Stimulated activated CD4-positive, alpha-beta T cell treated with anti-CD3 and anti-CD28 coated beads, Interleukin-15, amount 100 ng/mL, for 24 hours (primary cell): ENCODE results near the gene FOXC1.

Source experiments
- DNase-seq: peaks from one replicate; pipeline ENCODE4 v3.0.0-alpha.2; 2020

FOXC1 gene

DNA sequence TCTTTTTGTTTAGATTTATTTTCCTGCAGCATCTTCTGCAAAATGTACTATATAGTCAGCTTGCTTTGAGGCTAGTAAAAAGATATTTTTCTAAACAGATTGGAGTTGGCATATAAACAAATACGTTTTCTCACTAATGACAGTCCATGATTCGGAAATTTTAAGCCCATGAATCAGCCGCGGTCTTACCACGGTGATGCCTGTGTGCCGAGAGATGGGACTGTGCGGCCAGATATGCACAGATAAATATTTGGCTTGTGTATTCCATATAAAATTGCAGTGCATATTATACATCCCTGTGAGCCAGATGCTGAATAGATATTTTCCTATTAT lies 3.2 kb downstream of the FOXC1 start:
- DNase-seq, result no peak

DNA sequence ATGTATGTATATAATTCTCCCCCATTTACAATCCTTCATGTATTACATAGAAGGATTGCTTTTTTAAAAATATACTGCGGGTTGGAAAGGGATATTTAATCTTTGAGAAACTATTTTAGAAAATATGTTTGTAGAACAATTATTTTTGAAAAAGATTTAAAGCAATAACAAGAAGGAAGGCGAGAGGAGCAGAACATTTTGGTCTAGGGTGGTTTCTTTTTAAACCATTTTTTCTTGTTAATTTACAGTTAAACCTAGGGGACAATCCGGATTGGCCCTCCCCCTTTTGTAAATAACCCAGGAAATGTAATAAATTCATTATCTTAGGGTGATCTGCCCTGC lies 3.6 kb downstream of the FOXC1 start:
- DNase-seq, result no peak

DNA sequence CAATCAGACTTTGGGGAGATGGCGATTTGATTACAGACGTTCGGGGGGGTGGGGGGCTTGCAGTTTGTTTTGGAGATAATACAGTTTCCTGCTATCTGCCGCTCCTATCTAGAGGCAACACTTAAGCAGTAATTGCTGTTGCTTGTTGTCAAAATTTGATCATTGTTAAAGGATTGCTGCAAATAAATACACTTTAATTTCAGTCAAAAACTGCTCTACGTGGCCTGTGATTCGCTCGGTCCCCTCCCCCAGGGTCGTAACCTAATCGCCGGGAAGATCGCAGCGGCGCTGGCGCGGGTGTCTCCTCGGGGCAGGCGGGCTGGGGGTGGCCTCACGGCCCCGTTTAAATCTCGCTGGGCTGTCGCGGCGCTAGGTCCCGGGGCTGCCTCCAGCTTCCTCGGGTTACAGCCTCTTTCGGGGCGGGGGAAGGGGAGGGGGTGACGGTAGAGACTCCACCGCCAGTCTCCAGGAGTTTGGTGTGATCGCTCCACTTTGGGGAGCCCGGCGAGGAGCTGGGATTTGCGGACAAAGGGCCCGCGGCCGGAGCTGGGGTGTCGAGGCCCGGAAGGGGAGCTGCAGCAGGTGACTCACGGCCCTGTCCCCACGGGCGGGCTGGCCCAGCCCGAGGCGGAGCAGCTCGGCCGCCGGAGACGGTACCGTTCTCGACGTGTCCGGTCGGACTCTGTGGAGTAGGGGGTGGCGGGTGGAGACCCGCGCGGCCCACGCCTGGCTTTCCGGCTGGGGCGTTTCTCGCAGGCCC lies 4.2 kb downstream of the FOXC1 start:
- DNase-seq, result peak; percentile 29

GRCh38 chr6:1614448-1615150 lies 4.9 kb downstream of the FOXC1 start:
- DNase-seq, result peak; percentile 30

- DNase-seq, result no peak
These were observed 5.6 kb downstream of the FOXC1 start for GRCh38 chr6:1615151-1615852.

- DNase-seq, result no peak
These were observed 6.2 kb downstream of the FOXC1 start for GRCh38 chr6:1615853-1616420.

- no peak for DNase-seq
These were observed 7.2 kb downstream of the FOXC1 start for GRCh38 chr6:1616701-1617463.

DNA sequence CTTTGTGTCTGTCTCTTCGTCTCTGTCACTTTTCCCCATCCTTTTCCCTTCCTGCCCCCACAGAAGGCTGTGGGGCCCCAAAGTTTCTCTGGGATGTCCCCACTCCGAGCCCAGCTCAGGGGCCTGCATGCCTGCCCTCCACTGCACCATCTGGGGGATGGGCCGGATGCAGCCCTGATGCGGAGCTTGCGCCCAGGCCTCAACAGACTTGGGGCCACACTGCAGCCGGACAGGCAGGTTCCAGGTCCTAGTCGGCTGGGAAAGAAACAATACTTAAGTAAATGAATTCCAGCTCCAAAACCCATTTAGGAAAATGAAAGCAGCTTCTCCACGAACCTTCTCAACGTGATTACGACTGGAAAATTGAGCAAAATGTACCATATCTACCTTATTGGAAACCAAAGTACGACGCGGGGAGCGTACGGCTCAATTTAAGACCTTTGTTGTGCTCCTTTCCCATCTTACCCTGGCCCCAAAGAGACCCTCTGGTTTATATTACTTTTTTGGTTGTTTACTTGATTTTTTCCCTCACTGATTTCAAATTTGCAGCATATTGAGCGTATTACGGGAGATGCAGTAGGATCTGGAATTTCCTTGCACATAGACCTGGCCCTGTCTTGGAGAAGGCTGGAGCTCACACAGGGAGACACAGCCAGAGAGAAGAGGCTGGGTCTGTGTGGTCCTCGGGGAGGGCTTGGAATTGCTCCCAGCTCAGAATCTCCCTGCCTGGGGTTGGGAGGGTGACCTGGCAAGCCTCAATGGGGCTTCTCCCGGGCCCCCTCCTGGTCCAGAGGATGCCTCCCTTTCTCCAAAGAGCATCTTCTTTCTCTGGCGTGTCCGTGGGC lies 8.0 kb downstream of the FOXC1 start:
- DNase-seq, result no peak

DNA sequence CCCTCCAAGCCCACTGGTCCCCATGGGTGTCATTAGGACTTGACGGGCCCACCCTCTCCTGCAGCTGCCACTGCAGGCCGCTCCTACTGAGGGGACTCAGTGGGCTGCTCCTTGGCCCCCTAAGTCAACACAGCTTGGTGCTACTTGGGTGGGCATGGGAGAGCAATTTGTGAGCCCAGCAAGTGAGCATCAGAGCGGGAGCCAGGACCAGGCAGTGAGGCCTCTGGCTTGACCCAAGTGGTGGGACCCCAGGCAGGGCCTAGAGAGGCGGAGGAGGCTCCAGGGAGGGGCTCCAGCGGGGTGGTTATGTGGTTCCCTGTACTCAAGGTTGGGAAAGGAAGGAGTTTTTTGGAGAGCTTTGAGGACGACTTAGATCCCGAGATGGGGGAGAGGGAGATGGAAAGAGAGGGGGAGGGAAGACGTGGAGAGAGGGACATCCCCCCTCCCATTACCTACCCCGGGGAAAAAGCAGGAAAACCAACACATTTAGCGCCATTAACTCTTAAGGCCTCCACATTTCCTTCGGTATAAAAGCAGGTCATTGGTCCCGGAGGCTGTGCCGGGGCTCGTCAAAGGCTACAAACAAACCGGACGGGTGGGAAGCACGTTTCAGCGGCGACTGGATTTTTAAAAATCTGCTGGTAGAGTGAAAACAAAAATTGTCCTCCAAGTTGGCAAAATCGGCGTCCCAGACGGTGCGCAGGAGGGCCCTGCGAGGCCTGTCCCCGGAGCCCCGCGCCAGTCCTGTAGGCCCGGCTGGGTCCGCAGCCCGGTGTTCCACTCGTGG lies 8.8 kb downstream of the FOXC1 start:
- no peak for DNase-seq

- no peak for DNase-seq
These were observed 9.5 kb downstream of the FOXC1 start for GRCh38 chr6:1619098-1619672.

- peak; percentile 44 for DNase-seq
These were observed 10.2 kb downstream of the FOXC1 start for GRCh38 chr6:1619673-1620503.

GRCh38 chr6:1620504-1621069 lies 10.9 kb downstream of the FOXC1 start:
- DNase-seq, result no peak

DNA sequence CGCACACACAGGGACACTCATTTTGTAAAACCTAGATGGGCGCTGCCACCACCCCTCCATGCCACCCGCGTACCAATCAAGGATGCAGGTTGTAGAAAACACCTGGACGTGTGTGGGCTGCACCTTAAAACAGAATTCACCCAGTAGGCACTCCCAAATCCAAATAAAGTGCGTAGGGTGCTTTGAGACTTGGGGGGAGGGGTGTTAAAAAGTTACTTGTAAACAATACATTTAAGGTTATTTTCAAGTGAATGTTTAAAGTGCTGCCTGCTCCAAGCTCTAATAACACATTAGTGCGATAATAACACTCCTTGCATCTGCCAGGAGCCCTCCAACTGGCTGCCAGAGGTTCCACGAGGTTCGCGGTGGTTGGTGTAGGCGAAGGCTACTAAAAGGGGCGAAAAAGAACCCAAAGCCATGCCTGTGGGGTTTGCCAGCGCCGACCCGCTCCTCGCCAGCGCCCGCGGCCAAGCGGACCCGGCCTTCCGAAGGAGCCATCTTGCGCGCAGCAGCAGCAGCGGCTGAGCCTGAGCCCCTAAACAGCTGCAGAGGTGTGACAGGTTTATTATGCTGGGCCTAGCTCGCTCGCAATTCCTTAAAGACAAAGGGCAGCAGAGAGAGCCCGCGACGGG lies 11.5 kb downstream of the FOXC1 start:
- DNase-seq, result no peak

DNA sequence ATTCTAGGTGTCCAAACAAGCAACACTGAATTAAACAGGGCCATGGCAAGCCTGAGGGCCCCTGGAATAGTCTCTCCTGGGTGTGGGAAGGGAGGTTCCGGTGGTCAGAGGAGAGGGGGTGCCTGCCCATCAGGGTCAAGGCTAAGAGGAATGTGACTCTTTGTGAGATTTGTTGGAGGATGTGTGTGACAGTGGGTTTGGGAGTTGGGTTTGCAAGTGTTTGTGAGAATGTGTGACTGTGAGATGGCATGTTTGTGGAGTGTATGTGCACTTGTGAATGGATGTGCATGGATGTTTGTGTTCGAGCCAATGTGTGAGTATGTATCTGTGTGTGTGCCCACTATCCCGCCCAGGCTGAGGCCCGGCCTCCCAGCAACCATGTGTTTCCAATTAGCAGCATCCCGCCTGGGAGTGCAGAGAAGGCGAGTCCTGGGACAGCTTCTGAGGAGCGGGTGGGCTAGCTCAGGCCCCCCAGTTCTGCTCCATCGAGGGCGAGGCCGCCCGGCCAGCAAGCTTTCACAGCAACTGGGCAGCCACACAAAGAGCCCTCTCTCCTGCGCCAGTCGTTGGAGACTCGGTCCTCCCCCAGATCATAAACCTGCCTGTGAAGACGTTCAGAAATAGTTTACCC lies 12.6 kb downstream of the FOXC1 start:
- no peak for DNase-seq

DNA sequence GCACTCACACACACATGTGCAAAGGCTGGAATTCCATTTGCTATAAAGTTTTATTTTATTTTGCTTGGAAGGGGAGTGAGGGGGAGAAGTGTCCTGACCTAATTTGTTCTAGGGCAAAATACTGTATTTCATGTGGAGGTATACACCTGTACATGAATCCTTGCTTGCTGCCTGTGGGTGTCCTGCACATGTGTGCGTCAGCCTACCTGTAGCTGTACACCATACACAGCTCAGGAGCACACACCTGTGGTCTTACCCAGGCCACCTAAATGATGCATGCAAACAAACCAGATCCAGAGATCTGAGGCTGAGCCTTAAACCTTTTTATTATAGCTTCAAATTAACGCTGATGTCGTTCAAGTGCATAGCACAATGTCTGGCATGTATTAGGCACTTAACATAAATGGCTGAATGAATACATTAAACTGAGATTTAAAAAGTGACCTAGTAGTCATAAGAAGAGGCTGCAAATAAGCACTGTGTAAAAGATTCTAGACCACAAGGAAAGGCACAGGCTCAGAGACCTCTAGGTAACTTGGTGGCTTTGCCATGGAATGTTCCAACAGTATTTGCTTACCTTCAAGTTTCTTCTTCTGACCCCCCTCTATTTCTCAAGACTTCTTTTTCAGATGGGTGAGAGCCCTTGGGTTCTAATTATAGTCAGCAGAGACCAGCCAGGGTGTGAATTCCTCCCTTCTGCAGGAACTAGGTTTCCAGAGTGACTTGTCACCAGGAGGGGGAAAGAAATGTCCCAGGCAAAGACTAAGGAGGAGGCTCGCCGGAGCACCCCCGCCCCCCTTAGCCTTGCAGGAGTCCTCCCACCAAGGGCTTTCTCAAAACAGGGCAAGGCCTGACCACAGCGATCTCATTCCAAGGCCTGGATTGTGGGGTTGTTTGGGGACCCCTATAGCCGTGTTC lies 13.4 kb downstream of the FOXC1 start:
- DNase-seq, result no peak

GRCh38 chr6:1623769-1624057 lies 14.0 kb downstream of the FOXC1 start:
- no peak for DNase-seq

DNA sequence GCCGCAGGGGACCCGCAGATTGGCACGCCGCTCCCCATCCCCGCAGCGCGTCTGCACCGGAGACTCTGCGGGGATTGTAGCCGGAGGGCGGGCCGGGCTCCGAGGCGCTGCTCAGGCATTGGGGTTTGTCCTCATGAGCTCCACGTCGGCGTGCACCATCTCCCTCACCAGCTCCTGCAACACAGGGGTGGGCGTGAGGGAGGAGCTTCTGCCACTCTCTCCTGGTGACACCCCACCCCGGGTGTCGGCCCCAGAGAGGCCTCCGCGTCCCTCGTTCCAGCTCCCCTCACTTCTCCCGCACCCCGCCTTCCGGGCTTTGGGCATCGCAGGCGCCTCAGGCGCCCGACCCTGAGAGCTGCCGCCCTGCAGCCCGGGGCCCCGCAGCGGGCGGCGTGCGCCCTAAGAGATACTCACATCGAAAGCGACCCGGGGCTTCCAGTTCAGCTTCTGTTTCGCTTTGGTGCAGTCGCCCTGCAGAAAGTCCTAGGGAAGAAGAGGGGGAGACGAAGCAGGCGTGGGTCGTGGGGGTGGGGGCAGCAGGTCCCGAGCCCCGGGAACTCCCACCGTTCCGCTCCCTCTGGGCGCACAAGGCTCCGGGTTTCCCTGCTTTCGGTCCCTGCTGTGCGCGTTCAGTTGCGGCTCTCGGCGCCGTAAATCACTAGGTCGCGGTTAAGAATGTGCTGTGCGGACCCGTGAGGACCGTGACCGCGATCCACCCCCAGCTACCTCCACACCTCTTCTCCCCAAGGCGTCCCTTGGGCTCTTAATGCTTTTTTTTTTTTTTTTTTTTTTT lies 14.5 kb downstream of the FOXC1 start:
- DNase-seq, result peak; percentile 52
